ENCODE measurements around the gene GOT1. TPM values are rescaled to one million over a fixed set of nuclear protein-coding genes. Genes with fewer than 3 reads are reported as not detected.

GOT1 gene
- total RNA-seq (2022; extraction: Qiagen RNA extraction), result 37.6 to 43.1 TPM (median 39.3 TPM) in 5 replicates

DNA sequence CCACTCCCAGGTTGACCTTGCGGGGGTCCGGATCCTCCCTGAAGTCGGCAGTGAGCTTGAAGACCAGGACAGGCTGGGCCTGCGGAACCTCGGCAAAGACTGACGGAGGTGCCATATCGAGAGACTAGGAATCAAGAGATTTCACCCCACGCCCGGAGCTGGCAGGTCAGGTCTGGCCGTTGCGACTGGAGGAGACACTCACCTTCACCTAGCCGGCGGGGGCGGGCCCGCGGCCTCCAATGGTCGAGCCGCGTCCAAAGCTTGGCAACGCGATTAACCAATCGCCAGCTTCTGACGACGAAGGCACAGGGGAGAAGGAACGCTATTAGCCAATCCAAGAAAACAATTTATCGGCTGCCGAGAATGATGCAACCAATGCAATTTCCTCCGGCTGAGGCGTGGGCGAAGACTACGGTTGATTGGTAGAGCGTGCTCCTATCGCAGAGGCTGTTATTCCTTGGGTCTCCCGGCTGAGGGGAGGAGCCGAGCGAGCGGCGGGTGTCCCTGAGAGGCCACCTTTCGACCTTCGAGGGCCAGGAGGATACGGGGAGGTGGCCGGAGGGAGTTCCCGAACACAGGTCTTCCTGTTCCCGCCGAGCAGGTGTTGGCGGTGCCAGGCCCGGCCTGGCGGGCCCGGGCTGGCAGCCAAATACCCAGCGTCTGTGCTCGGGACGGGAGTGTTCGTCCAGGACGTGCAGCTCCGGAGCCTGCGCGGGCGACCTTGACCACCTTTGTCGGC is at the start of gene GOT1:
Gene GOT1, minus strand, starts transcription at position 174 of the 739 bp plus-strand sequence. Its CDS starts 59 bp downstream, at position 115.

Other genes starting within 250 kb of the GOT1 start
- not detected in 5 replicates for gene HPSE2, start 194.8 kb downstream of the GOT1 start, total RNA-seq (2022; extraction: Qiagen RNA extraction)
- gene CNNM1, start 101.3 kb downstream of the GOT1 start, total RNA-seq (2022; extraction: Qiagen RNA extraction), result 22.8 to 27.4 TPM (median 25.6 TPM) in 5 replicates
- 0.05 to 0.09 TPM (median 0.06 TPM) in 5 replicates for gene NKX2-3, start 102.3 kb upstream of the GOT1 start, total RNA-seq (2022; extraction: Qiagen RNA extraction)
- gene SLC25A28, start 189.8 kb upstream of the GOT1 start, total RNA-seq (2022; extraction: Qiagen RNA extraction), result 18.1 to 27.3 TPM (median 25.7 TPM) in 5 replicates
- gene ENTPD7, start 228.9 kb upstream of the GOT1 start, total RNA-seq (2022; extraction: Qiagen RNA extraction), result 7.0 to 11.7 TPM (median 8.6 TPM) in 5 replicates